Fibroblast of lung (primary cell): ENCODE data around the gene TMPRSS11B. TPM values are rescaled to one million over a fixed set of nuclear protein-coding genes. Genes with fewer than 3 reads are reported as not detected.

Experiments used
- DNase-seq, 2 donors: peaks; one replicate each; pipeline versions ENCODE4 v3.0.0 to v3.0.0-alpha.2; 2010; ENCODE audit warnings: low read depth in 2 of 2
- H2AFZ ChIP-seq: 2 replicates; pipeline ENCODE4 v1.5.1; 2012; ENCODE audit warnings: low read length, control low read depth, inconsistent platforms
- H3K27ac ChIP-seq: 2 replicates; pipeline ENCODE4 v1.5.1; 2011; ENCODE audit warnings: low read length, control low read depth; ENCODE audit not compliant: insufficient read depth
- H3K27me3 ChIP-seq: 2 replicates; pipeline ENCODE4 v1.5.1; 2011; ENCODE audit warnings: mild to moderate bottlenecking, low read length; ENCODE audit not compliant: control insufficient read depth, insufficient read depth
- H3K36me3 ChIP-seq: 2 replicates; pipeline ENCODE4 v1.5.1; 2011; ENCODE audit warnings: low read length; ENCODE audit not compliant: control insufficient read depth, insufficient read depth
- H3K4me1 ChIP-seq: 2 replicates; pipeline ENCODE4 v1.5.1; 2011; ENCODE audit warnings: low read length; ENCODE audit not compliant: control insufficient read depth, insufficient read depth; ENCODE audit errors: extremely low read depth
- H3K4me2 ChIP-seq: 2 replicates; pipeline ENCODE4 v1.5.1; 2011; ENCODE audit warnings: low read length, control low read depth; ENCODE audit not compliant: insufficient read depth; ENCODE audit errors: extremely low read depth
- H3K4me3 ChIP-seq, 4 experiments: fragments of 200-600 bp in 1 of 4; sonication (generic) in 1 of 4; replicated peaks in 1 of 4; 2 replicates each; pipeline ENCODE4 v1.5.1; 2011 to 2016; ENCODE audit warnings: low read length in 4 of 4, low read depth in 3 of 4, mild to moderate bottlenecking in 3 of 4, control low read depth in 2 of 4, inconsistent platforms in 1 of 4, mixed read lengths in 1 of 4; ENCODE audit not compliant: insufficient read depth in 1 of 4; ENCODE audit errors: control extremely low read depth in 1 of 4
- H3K79me2 ChIP-seq: 2 replicates; pipeline ENCODE4 v1.5.1; 2012; ENCODE audit warnings: mild to moderate bottlenecking, low read length, inconsistent platforms; ENCODE audit not compliant: control insufficient read depth, insufficient read depth
- H3K9ac ChIP-seq: 2 replicates; pipeline ENCODE4 v1.5.1; 2011; ENCODE audit warnings: mild to moderate bottlenecking, low read length, control low read depth; ENCODE audit not compliant: insufficient read depth
- H3K9me3 ChIP-seq: 2 replicates; pipeline ENCODE4 v1.5.1; 2012; ENCODE audit warnings: low read depth, low read length; ENCODE audit not compliant: control insufficient read depth, insufficient read depth
- H4K20me1 ChIP-seq: 2 replicates; pipeline ENCODE4 v1.5.1; 2011; ENCODE audit warnings: low read length; ENCODE audit not compliant: control insufficient read depth, insufficient read depth; ENCODE audit errors: extremely low read depth
- CTCF ChIP-seq, 2 donors: IDR thresholded peaks in 1 of 2; conservative IDR thresholded peaks in 1 of 2; 1 replicate in 1 of 2; 2 replicates in 1 of 2; pipeline ENCODE4 v1.5.1; 2011 to 2012; ENCODE audit warnings: low read length in 2 of 2, control low read depth in 1 of 2, inconsistent platforms in 1 of 2, low read depth in 1 of 2, mild to moderate bottlenecking in 1 of 2
- EZH2 ChIP-seq: IDR thresholded peaks from 2 replicates; pipeline ENCODE4 v1.5.1; 2012; ENCODE audit warnings: low read length, control low read depth, mild to moderate bottlenecking; ENCODE audit errors: missing control alignments
- polyA minus RNA-seq: library from RNA; depleted of rRNA, polyadenylated mRNA; stranded (reverse); fragments of >200 nt; gene quantifications from 2 replicates; pipeline ENCODE4 v1.2.3, GENCODE V29; 2011; ENCODE audit warnings: low replicate concordance
- polyA plus RNA-seq, 2 donors: library from polyadenylated mRNA; depleted of rRNA in 1 of 2; stranded (reverse) in 1 of 2; unstranded in 1 of 2; fragments of >200 nt; gene quantifications; 2 replicates each; pipeline ENCODE4 v1.2.1, GENCODE V29; 2011 to 2012; ENCODE audit warnings: missing spikeins in 1 of 2
- total RNA-seq: library from RNA; depleted of rRNA; stranded (reverse); fragments of >200 nt; gene quantifications from 2 replicates; pipeline ENCODE4 v1.2.1, GENCODE V29; 2014

Gene TMPRSS11B
- total RNA-seq (not detected in 2 replicates), polyA plus RNA-seq (not detected in 2 replicates), polyA minus RNA-seq (not detected in 2 replicates)
- polyA plus RNA-seq (2012) = not detected in 2 replicates

- no peaks in the 10 kb centered on the region for H3K9me3 ChIP-seq
- H3K9ac ChIP-seq = no peak within 1 kb of the TSS
- TF ChIP-seq EZH2 (no peak), CTCF (conservative IDR thresholded peaks at IDR 0.05 in 1 of 2, IDR thresholded peaks at IDR 0.05 in 1 of 2; ENCODE audit: low read depth in 1 of 2, low read length in 2 of 2) (no peak)
- no peaks in the 10 kb centered on the region for H3K79me2 ChIP-seq
- H4K20me1 ChIP-seq = no peaks in the 10 kb centered on the region
- H2AFZ ChIP-seq = no peak within 1 kb of the TSS
- no peak within 1 kb of the TSS for H3K4me2 ChIP-seq
- no peaks in the 10 kb centered on the region for H3K27me3 ChIP-seq
- no peak within 1 kb of the TSS for H3K4me3 ChIP-seq
- H3K4me1 ChIP-seq = no peaks in the 10 kb centered on the region
- no peak within 1 kb of the TSS for H3K27ac ChIP-seq
- DNase-seq = no peak
- H3K36me3 ChIP-seq = no peaks in the 10 kb centered on the region
Observed at GRCh38 chr4:68245594-68245993, at the start of gene TMPRSS11B. Gene TMPRSS11B (minus strand): TSS chr4:68245694. CDS start chr4:68245558, 136 bp downstream.

- no peaks in the 10 kb centered on the region for H3K4me1 ChIP-seq
- no peaks in the 10 kb centered on the region for H3K79me2 ChIP-seq
- no peak overlapping the region for H3K27ac ChIP-seq
- H3K9me3 ChIP-seq = no peaks in the 10 kb centered on the region
- H3K4me3 ChIP-seq = no peak overlapping the region
- no peaks in the 10 kb centered on the region for H4K20me1 ChIP-seq
- no peak overlapping the region for H2AFZ ChIP-seq
- no peak for DNase-seq
- no peaks in the 10 kb centered on the region for H3K36me3 ChIP-seq
- H3K4me2 ChIP-seq = no peak overlapping the region
- H3K9ac ChIP-seq = no peak overlapping the region
- no peaks in the 10 kb centered on the region for H3K27me3 ChIP-seq
- TF ChIP-seq CTCF (conservative IDR thresholded peaks at IDR 0.05 in 1 of 2, IDR thresholded peaks at IDR 0.05 in 1 of 2; ENCODE audit: low read depth in 1 of 2, low read length in 2 of 2) (no peak), EZH2 (no peak)
Observed at GRCh38 chr4:68291256-68291655, 45.8 kb upstream of the TMPRSS11B start.

DNA sequence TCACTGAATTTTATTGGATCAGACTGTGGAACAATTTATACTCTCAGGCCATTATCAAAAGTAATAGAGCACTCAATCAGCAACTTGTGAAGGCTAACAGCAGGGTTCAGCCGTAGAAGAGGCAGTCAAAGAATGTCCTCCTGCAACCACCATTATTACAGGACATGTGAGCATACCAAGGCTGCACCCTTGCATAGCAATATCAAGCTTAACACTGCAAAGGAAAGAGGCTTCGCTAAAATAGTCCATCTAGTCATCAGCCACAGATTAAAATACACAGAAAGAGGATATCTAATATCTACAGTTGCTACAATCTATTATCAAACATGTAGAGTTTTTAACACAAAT lies 42.9 kb upstream of the TMPRSS11B start:
- H3K27ac ChIP-seq = no peak overlapping the region
- no peak overlapping the region for H3K9ac ChIP-seq
- no peaks in the 10 kb centered on the region for H3K4me1 ChIP-seq
- no peak overlapping the region for H2AFZ ChIP-seq
- H3K27me3 ChIP-seq = no peaks in the 10 kb centered on the region
- no peaks in the 10 kb centered on the region for H3K9me3 ChIP-seq
- no peak overlapping the region for H3K4me3 ChIP-seq
- H4K20me1 ChIP-seq = no peaks in the 10 kb centered on the region
- H3K79me2 ChIP-seq = no peaks in the 10 kb centered on the region
- H3K4me2 ChIP-seq = no peak overlapping the region
- TF ChIP-seq EZH2 = no peak
- TF ChIP-seq CTCF (conservative IDR thresholded peaks at IDR 0.05 in 1 of 2, IDR thresholded peaks at IDR 0.05 in 1 of 2; ENCODE audit: low read depth in 1 of 2, low read length in 2 of 2) = no peak
- DNase-seq = no peak
- no peaks in the 10 kb centered on the region for H3K36me3 ChIP-seq
